OCI-LY3 (cell line): Measurements from ENCODE around the gene PHC2.

Experiments
- H2AFZ ChIP-seq: fragments of 200-600, 300-600 bp; shearing (Covaris generic); 2 replicates; pipeline ENCODE4 v1.6.0; 2014; ENCODE audit warnings: antibody characterized with exemption, low read depth, low read length
- H3K27ac ChIP-seq: fragments of 200-600, 300-600 bp; sonication (generic); 2 replicates; pipeline ENCODE4 v1.5.1; 2014; ENCODE audit warnings: mild to moderate bottlenecking, low read length, moderate library complexity, mixed read lengths
- H3K27me3 ChIP-seq: fragments of 200-600, 300-600 bp; sonication (generic); 2 replicates; pipeline ENCODE4 v1.6.1; 2014; ENCODE audit warnings: low read depth, low read length, mixed read lengths
- H3K36me3 ChIP-seq: fragments of 200-600, 300-600 bp; sonication (generic); replicated peaks from 2 replicates; pipeline ENCODE3; 2014; ENCODE audit warnings: low read depth, low read length, mixed read lengths
- H3K4me1 ChIP-seq: fragments of 300-600, 200-600 bp; sonication (generic); 2 replicates; pipeline ENCODE4 v1.6.1; 2014; ENCODE audit warnings: low read length, mixed read lengths
- H3K4me2 ChIP-seq: fragments of 200-600, 300-600 bp; sonication (generic); 2 replicates; pipeline ENCODE4 v1.6.1; 2014; ENCODE audit warnings: low read length, mixed read lengths
- H3K4me3 ChIP-seq: fragments of 300-600, 200-600 bp; sonication (generic); 2 replicates; pipeline ENCODE4 v1.5.1; 2014; ENCODE audit warnings: antibody characterized with exemption, mild to moderate bottlenecking, low read length, moderate library complexity
- H3K79me2 ChIP-seq: fragments of 300-600, 200-600 bp; shearing (Covaris generic); 2 replicates; pipeline ENCODE4 v1.6.1; 2014; ENCODE audit warnings: mild to moderate bottlenecking, low read length, mixed read lengths
- H3K9ac ChIP-seq: fragments of 300-600, 200-600 bp; shearing (Covaris generic); 2 replicates; pipeline ENCODE4 v1.6.0; 2014; ENCODE audit warnings: mild to moderate bottlenecking, low read length, moderate library complexity
- H3K9me3 ChIP-seq: fragments of 200-600, 300-600 bp; shearing (Covaris generic); 2 replicates; pipeline ENCODE4 v1.6.1; 2014; ENCODE audit warnings: low read length, mixed read lengths; ENCODE audit not compliant: insufficient read depth
- H4K20me1 ChIP-seq: fragments of 200-600, 300-600 bp; sonication (generic); 2 replicates; pipeline ENCODE4 v1.6.1; 2016; ENCODE audit warnings: low read length, mixed read lengths; ENCODE audit not compliant: insufficient read depth
- EZH2phosphoT487 ChIP-seq: fragments of 200-600 bp; shearing (Covaris generic); IDR thresholded peaks from 2 replicates; pipeline ENCODE4 v1.6.1; 2018; ENCODE audit warnings: antibody characterized with exemption, mixed run types, low read depth
- TF ChIP-seq, protein P1 (sequence below): fragments of 200-600, 300-600 bp; sonication (generic); IDR thresholded peaks from 2 replicates; pipeline ENCODE4 v1.5.1; 2014; ENCODE audit warnings: antibody characterized with exemption, low read length, low read depth

Gene PHC2

DNA sequence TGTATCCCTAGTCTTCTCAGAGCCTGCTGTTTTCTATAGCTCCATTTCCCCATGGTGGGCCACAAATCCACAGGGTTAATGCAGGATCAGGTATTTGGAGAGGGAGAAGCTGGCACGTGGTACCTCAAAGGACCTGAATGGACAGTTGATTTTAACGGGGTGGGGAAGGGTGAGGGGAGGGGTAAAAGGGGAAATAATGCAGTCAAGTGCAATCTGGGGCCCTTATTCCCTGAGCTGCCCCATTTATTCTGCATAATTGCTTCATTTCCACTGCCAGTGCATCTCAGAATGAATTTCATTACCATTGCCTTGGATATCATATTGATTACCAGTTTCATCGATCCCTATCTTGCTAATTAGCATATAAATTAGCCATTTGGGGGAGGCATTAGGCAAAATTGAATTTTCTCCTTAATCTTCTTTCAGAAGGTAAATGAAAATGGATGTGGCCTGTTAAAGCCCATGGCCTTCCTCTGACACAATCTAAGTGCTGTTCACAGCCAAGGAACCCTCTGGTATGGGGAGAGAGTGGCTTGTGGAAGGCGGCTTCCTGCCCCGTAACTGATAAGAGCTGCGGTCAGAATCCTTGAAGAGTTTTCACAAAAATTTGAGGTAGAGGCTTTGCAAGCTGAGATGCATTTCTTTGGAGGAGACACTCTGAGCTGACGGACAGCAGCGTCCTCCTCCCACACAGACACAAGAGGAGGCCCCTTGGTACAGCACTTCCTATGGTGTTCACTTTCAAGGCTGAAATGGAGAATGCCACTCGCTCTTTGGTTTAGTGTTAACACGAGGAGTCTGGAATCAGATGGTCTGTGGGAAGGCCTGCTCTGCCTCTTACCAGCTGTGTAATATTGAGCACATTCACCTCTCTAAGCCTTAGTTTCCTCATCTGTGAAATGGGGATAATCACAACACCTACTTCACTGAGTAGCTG, 34.4 kb downstream of the PHC2 start:
- Histone ChIP-seq H3K27me3 (peaks cover 15% of the 10 kb centered on the region), H2AFZ (no peak overlapping the region), H4K20me1 (no peaks in the 10 kb centered on the region), H3K4me3 (no peak overlapping the region), H3K4me2 (no peak overlapping the region), H3K4me1 (no peaks in the 10 kb centered on the region), H3K79me2 (no peaks in the 10 kb centered on the region), H3K9ac (no peak overlapping the region), H3K36me3 (no peaks in the 10 kb centered on the region), H3K9me3 (no peaks in the 10 kb centered on the region), H3K27ac (no peak overlapping the region)
- no peak for TF ChIP-seq EZH2phosphoT487
- TF ChIP-seq, protein P1, sequence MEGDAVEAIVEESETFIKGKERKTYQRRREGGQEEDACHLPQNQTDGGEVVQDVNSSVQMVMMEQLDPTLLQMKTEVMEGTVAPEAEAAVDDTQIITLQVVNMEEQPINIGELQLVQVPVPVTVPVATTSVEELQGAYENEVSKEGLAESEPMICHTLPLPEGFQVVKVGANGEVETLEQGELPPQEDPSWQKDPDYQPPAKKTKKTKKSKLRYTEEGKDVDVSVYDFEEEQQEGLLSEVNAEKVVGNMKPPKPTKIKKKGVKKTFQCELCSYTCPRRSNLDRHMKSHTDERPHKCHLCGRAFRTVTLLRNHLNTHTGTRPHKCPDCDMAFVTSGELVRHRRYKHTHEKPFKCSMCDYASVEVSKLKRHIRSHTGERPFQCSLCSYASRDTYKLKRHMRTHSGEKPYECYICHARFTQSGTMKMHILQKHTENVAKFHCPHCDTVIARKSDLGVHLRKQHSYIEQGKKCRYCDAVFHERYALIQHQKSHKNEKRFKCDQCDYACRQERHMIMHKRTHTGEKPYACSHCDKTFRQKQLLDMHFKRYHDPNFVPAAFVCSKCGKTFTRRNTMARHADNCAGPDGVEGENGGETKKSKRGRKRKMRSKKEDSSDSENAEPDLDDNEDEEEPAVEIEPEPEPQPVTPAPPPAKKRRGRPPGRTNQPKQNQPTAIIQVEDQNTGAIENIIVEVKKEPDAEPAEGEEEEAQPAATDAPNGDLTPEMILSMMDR: no peak

DNA sequence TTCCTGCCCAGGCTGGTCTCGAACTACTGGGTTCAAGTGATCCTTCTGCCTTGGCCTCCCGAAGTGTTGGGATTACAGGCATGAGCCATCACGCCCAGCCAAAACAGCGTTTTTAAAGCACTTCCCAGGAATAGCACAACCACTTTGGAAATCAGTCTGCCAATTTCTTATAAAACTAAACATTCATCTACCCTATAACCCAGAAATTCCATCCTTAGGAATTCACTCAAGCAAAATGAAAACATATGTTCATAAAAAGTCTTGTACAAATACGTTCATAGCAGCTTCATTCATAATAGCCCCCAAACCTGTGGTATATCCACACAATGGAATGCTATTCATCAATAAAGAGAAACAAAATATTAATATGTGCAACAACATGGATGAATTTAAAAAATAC, 36.1 kb downstream of the PHC2 start:
- H3K9ac ChIP-seq: no peak overlapping the region
- no peak overlapping the region for H3K4me2 ChIP-seq
- peaks cover 13% of the 10 kb centered on the region; the same call in 1 of the 2 replicates for H3K27me3 ChIP-seq
- H2AFZ ChIP-seq: no peak overlapping the region
- no peaks in the 10 kb centered on the region for H3K4me1 ChIP-seq
- H3K36me3 ChIP-seq: no peaks in the 10 kb centered on the region
- H4K20me1 ChIP-seq: no peaks in the 10 kb centered on the region
- H3K9me3 ChIP-seq: no peaks in the 10 kb centered on the region
- TF ChIP-seq, protein P1: no peak
- no peak for TF ChIP-seq EZH2phosphoT487
- no peak overlapping the region for H3K4me3 ChIP-seq
- no peak overlapping the region for H3K27ac ChIP-seq
- H3K79me2 ChIP-seq: no peaks in the 10 kb centered on the region

GRCh38 chr1:33393991-33394390, 36.9 kb downstream of the PHC2 start:
- Histone ChIP-seq H3K27me3 (peaks cover 11% of the 10 kb centered on the region; the same call in 1 of the 2 replicates), H2AFZ (no peak overlapping the region), H4K20me1 (no peaks in the 10 kb centered on the region), H3K4me1 (no peaks in the 10 kb centered on the region), H3K36me3 (no peaks in the 10 kb centered on the region), H3K4me3 (no peak overlapping the region), H3K27ac (no peak overlapping the region), H3K9me3 (no peaks in the 10 kb centered on the region), H3K9ac (no peak overlapping the region), H3K4me2 (no peak overlapping the region), H3K79me2 (no peaks in the 10 kb centered on the region)
- no peak for TF ChIP-seq EZH2phosphoT487
- TF ChIP-seq, protein P1: no peak

DNA sequence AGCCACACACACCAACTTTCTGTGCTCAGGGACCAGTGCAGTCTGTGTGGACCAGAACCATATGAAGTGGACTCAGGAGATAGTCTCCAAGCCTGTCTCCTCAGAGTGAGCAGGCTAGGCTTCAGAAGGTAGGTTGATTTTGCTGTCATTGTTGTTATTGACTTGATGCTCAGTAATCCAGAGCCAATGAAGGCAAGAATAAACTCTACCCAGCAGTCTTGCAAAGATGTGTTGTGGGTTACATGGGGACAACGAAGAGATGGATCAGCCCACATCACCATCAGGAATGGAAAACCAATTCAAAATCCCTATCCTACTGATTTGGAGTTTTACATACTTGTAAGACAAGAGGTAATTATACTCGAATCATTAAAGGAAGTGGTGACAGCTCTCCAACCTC, 37.4 kb downstream of the PHC2 start:
- no peak for TF ChIP-seq EZH2phosphoT487
- TF ChIP-seq, protein P1: no peak
- Histone ChIP-seq H3K36me3 (no peaks in the 10 kb centered on the region), H4K20me1 (no peaks in the 10 kb centered on the region), H3K9ac (no peak overlapping the region), H2AFZ (no peak overlapping the region), H3K4me2 (no peak overlapping the region), H3K4me1 (no peaks in the 10 kb centered on the region), H3K9me3 (no peaks in the 10 kb centered on the region), H3K27ac (no peak overlapping the region), H3K79me2 (no peaks in the 10 kb centered on the region), H3K27me3 (peaks cover 7% of the 10 kb centered on the region; the same call in 1 of the 2 replicates), H3K4me3 (no peak overlapping the region)
